ENCODE results near the gene SLC13A1. TPM values are rescaled to one million over a fixed set of nuclear protein-coding genes. Genes with fewer than 3 reads are reported as not detected.

The SLC13A1 gene
- total RNA-seq, 1 experiment from 2014 or later = not detected

DNA sequence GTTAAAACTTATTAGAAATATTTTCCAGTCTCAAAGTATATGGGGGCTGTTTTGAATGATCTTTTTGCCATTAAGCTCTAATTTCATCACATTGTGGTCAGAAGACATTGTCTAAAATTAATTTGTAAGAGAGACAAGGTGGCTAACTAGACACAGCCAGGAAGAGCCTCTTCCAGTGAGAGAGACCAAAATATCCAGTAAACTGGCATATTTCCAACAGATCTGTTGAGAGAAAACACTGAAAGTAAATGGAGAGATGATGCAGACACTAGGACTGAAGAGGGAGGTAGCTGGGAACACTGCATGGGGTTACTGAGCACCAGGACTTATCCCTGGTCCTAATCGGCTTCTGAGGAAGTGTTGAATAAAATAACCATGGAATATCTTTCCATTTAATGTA, 102.8 kb downstream of the SLC13A1 start:
- H3K9ac ChIP-seq (ENCODE audit: low read length) = no peak overlapping the region
- H3K9me2 ChIP-seq (ENCODE audit: insufficient read depth) = no peaks in the 10 kb centered on the region
- no peak overlapping the region for H3K27ac ChIP-seq (ENCODE audit: low read depth, low read length)
- no TSS peak for BruUV-seq (replicated peaks)
- no peak for ATAC-seq
- H3K4me2 ChIP-seq (ENCODE audit: low read length) = no peak overlapping the region
- no peaks in the 10 kb centered on the region for H3K4me1 ChIP-seq (ENCODE audit: control insufficient read depth in 1 of 2, insufficient read depth in 2 of 2, low read length in 2 of 2)
- intact Hi-C loops (cut with micrococcal nuclease) = no loop called here
- ChIA-PET CTCF (no interaction called here), POLR2A (no interaction called here), RAD21 (ENCODE audit: low non-redundant PET in 1 of 2, low total read pairs in 2 of 2, uncharacterized antibody in 2 of 2, unreplicated experiment in 2 of 2) (interaction anchor here in 1 of 2 experiments (0.5 kb wide), 1 partner anchor 57 kb away, joined by 4 read pairs; no protein-coding TSS in a partner anchor)
- no peak overlapping the region for H2AFZ ChIP-seq (ENCODE audit: low read depth, low read length, poor library complexity, severe bottlenecking)
- TF ChIP-seq FOSL1 (IDR thresholded peaks at IDR 0.05; ENCODE audit: low read depth) = no peak
- no peak for TF ChIP-seq ELF1 (IDR thresholded peaks at IDR 0.05; ENCODE audit: borderline replicate concordance, low read depth)
- TF ChIP-seq, protein P1, sequence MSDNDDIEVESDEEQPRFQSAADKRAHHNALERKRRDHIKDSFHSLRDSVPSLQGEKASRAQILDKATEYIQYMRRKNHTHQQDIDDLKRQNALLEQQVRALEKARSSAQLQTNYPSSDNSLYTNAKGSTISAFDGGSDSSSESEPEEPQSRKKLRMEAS (IDR thresholded peaks at IDR 0.05) = no peak
- no peak for TF ChIP-seq ZNF274 (IDR thresholded peaks at IDR 0.05; ENCODE audit: low read depth, low read length)
- TF ChIP-seq, protein P2, sequence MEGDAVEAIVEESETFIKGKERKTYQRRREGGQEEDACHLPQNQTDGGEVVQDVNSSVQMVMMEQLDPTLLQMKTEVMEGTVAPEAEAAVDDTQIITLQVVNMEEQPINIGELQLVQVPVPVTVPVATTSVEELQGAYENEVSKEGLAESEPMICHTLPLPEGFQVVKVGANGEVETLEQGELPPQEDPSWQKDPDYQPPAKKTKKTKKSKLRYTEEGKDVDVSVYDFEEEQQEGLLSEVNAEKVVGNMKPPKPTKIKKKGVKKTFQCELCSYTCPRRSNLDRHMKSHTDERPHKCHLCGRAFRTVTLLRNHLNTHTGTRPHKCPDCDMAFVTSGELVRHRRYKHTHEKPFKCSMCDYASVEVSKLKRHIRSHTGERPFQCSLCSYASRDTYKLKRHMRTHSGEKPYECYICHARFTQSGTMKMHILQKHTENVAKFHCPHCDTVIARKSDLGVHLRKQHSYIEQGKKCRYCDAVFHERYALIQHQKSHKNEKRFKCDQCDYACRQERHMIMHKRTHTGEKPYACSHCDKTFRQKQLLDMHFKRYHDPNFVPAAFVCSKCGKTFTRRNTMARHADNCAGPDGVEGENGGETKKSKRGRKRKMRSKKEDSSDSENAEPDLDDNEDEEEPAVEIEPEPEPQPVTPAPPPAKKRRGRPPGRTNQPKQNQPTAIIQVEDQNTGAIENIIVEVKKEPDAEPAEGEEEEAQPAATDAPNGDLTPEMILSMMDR (IDR thresholded peaks at IDR 0.05 in 2 of 3, conservative IDR thresholded peaks at IDR 0.05 in 1 of 3; ENCODE audit: borderline replicate concordance in 1 of 3, insufficient read depth in 1 of 3, low read depth in 2 of 3, low read length in 2 of 3) = no peak
- no peak for DNase-seq (ENCODE audit: low read depth, low spot score)
- no peaks in the 10 kb centered on the region for H4K20me1 ChIP-seq (ENCODE audit: insufficient read depth)
- no peaks in the 10 kb centered on the region for H3K79me2 ChIP-seq (ENCODE audit: insufficient read depth, low read length)
- H3K9me3 ChIP-seq (ENCODE audit: control insufficient read depth in 1 of 2, insufficient read depth in 1 of 2, low read depth in 1 of 2, low read length in 2 of 2) = no peaks in the 10 kb centered on the region
- H3K4me3 ChIP-seq (replicated peaks in 1 of 2; ENCODE audit: low read depth in 1 of 2, low read length in 2 of 2) = no peak overlapping the region
- no peaks in the 10 kb centered on the region for H3K27me3 ChIP-seq (ENCODE audit: insufficient read depth, low read length)
- no peaks in the 10 kb centered on the region for H3K36me3 ChIP-seq (ENCODE audit: control insufficient read depth in 1 of 2, insufficient read depth in 2 of 2, low read length in 2 of 2)

DNA sequence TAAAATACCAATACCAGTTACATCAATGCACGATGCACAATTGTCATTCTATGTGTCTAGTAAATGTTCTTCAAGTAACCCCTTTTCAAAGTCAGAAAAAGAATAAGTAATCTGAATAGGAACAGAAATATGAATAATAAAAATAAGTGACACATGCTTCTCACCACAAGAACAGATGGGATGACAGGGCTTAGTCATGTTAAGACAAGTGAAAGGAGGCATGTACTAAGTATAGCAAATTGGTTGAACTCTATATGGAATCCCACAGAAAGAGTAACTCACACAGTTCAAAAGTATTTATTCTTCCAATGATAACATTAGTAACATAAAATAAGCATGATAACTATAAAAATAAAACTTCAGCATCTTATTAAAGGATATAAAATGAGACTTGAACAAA, 103.3 kb downstream of the SLC13A1 start:
- Histone ChIP-seq H3K27ac (ENCODE audit: low read depth, low read length) (no peak overlapping the region), H3K36me3 (ENCODE audit: control insufficient read depth in 1 of 2, insufficient read depth in 2 of 2, low read length in 2 of 2) (no peaks in the 10 kb centered on the region), H4K20me1 (ENCODE audit: insufficient read depth) (no peaks in the 10 kb centered on the region), H3K4me3 (replicated peaks in 1 of 2; ENCODE audit: low read depth in 1 of 2, low read length in 2 of 2) (no peak overlapping the region), H3K4me1 (ENCODE audit: control insufficient read depth in 1 of 2, insufficient read depth in 2 of 2, low read length in 2 of 2) (no peaks in the 10 kb centered on the region), H3K9ac (ENCODE audit: low read length) (no peak overlapping the region), H3K9me2 (ENCODE audit: insufficient read depth) (no peaks in the 10 kb centered on the region), H2AFZ (ENCODE audit: low read depth, low read length, poor library complexity, severe bottlenecking) (no peak overlapping the region), H3K27me3 (ENCODE audit: insufficient read depth, low read length) (no peaks in the 10 kb centered on the region), H3K4me2 (ENCODE audit: low read length) (no peak overlapping the region), H3K9me3 (ENCODE audit: control insufficient read depth in 1 of 2, insufficient read depth in 1 of 2, low read depth in 1 of 2, low read length in 2 of 2) (no peaks in the 10 kb centered on the region), H3K79me2 (ENCODE audit: insufficient read depth, low read length) (no peaks in the 10 kb centered on the region)
- intact Hi-C loops (cut with micrococcal nuclease) = no loop called here
- ATAC-seq (no peak), DNase-seq (ENCODE audit: low read depth, low spot score) (no peak)
- POLR2A ChIA-PET = no interaction called here
- TF ChIP-seq EZH2phosphoT487 (IDR thresholded peaks at IDR 0.05; ENCODE audit: borderline replicate concordance) = no peak
- TF ChIP-seq SP1 (IDR thresholded peaks at IDR 0.05; ENCODE audit: low read depth) = no peak
- TF ChIP-seq, protein P3, sequence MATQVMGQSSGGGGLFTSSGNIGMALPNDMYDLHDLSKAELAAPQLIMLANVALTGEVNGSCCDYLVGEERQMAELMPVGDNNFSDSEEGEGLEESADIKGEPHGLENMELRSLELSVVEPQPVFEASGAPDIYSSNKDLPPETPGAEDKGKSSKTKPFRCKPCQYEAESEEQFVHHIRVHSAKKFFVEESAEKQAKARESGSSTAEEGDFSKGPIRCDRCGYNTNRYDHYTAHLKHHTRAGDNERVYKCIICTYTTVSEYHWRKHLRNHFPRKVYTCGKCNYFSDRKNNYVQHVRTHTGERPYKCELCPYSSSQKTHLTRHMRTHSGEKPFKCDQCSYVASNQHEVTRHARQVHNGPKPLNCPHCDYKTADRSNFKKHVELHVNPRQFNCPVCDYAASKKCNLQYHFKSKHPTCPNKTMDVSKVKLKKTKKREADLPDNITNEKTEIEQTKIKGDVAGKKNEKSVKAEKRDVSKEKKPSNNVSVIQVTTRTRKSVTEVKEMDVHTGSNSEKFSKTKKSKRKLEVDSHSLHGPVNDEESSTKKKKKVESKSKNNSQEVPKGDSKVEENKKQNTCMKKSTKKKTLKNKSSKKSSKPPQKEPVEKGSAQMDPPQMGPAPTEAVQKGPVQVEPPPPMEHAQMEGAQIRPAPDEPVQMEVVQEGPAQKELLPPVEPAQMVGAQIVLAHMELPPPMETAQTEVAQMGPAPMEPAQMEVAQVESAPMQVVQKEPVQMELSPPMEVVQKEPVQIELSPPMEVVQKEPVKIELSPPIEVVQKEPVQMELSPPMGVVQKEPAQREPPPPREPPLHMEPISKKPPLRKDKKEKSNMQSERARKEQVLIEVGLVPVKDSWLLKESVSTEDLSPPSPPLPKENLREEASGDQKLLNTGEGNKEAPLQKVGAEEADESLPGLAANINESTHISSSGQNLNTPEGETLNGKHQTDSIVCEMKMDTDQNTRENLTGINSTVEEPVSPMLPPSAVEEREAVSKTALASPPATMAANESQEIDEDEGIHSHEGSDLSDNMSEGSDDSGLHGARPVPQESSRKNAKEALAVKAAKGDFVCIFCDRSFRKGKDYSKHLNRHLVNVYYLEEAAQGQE (IDR thresholded peaks at IDR 0.05; ENCODE audit: low read depth) = no peak
- TF ChIP-seq SRF (IDR thresholded peaks at IDR 0.05; ENCODE audit: low read depth) = no peak
- TF ChIP-seq SIN3A (IDR thresholded peaks at IDR 0.05; ENCODE audit: low read depth) = no peak
- no peak for TF ChIP-seq TCF7L2 (IDR thresholded peaks at IDR 0.05; ENCODE audit: borderline replicate concordance, extremely low read depth, insufficient read depth, insufficient read length)
- no peak for TF ChIP-seq RAD21 (IDR thresholded peaks at IDR 0.05; ENCODE audit: low read depth)
- TF ChIP-seq CEBPB (IDR thresholded peaks at IDR 0.05; ENCODE audit: low read depth) = no peak
- no peak for TF ChIP-seq FOSL1 (IDR thresholded peaks at IDR 0.05; ENCODE audit: low read depth)
- TF ChIP-seq, protein P1 (IDR thresholded peaks at IDR 0.05) = no peak
- TF ChIP-seq CBX3 (IDR thresholded peaks at IDR 0.05; ENCODE audit: low read depth) = no peak
- TF ChIP-seq YY1 (IDR thresholded peaks at IDR 0.05; ENCODE audit: extremely low read depth, insufficient replicate concordance, low read depth, low read length) = no peak
- TF ChIP-seq EGR1 (IDR thresholded peaks at IDR 0.05; ENCODE audit: low read depth) = no peak
- BruUV-seq (replicated peaks) = no TSS peak
- CTCF ChIA-PET = no interaction called here
- RAD21 ChIA-PET (ENCODE audit: low non-redundant PET in 1 of 2, low total read pairs in 2 of 2, uncharacterized antibody in 2 of 2, unreplicated experiment in 2 of 2) = no interaction called here

All from HCT116 (cell line).